Endothelial cell of umbilical vein (primary cell): Measurements from ENCODE around the gene FBXL13. TPM values are rescaled to one million over a fixed set of nuclear protein-coding genes. Genes with fewer than 3 reads are reported as not detected.

ENCODE experiments used
- BruUV-seq: library from RNA; stranded (reverse); fragments of 400-500 nt; replicated peaks from 2 replicates; lab custom pipeline; 2021; lab: Mats Ljungman, UMichigan
- CTCF ChIA-PET: fragments of 300-600, 350-600 bp; sonication (Branson Sonifier 250); formaldehyde crosslinking; loops from one replicate; lab custom pipeline; 2021; ENCODE audit warnings: antibody characterized with exemption, inconsistent platforms; lab: Charles Lee
- POLR2A ChIA-PET: fragments of 300-600, 350-600 bp; sonication (Branson Sonifier 250); formaldehyde crosslinking; loops from one replicate; lab custom pipeline; 2021; ENCODE audit warnings: antibody characterized with exemption, inconsistent platforms; lab: Charles Lee
- DNase-seq: peaks from one replicate; pipeline ENCODE4 v3.0.0-alpha.2; 2011; ENCODE audit warnings: low read depth, low spot score
- FAIRE-seq: peaks from 2 replicates; lab custom pipeline; 2011; peaks lifted over from hg19 to GRCh38; lab: Jason Lieb, UNC
- H2AFZ ChIP-seq: 2 replicates; pipeline ENCODE4 v1.6.0; 2012; ENCODE audit warnings: low read depth, low read length, control low read depth, inconsistent platforms
- H3K27ac ChIP-seq: 2 replicates; pipeline ENCODE4 v1.5.1; 2011; ENCODE audit warnings: low read depth, mild to moderate bottlenecking, control low read depth, low read length, moderate library complexity; ENCODE audit not compliant: insufficient read depth
- H3K27me3 ChIP-seq, 2 experiments: 2 replicates each; pipeline versions ENCODE4 v1.6.0 to v1.6.1; 2011; ENCODE audit warnings: low read length in 2 of 2, mixed read lengths in 1 of 2; ENCODE audit not compliant: control insufficient read depth in 2 of 2, insufficient read depth in 2 of 2
- H3K36me3 ChIP-seq, 2 experiments: 2 replicates in 1 of 2; 3 replicates in 1 of 2; pipeline ENCODE4 v1.5.1; 2011; ENCODE audit warnings: low read length in 2 of 2, mild to moderate bottlenecking in 1 of 2, moderate library complexity in 1 of 2; ENCODE audit not compliant: control insufficient read depth in 2 of 2, insufficient read depth in 2 of 2; ENCODE audit errors: extremely low read depth in 1 of 2
- H3K4me1 ChIP-seq: 3 replicates; pipeline ENCODE4 v1.5.1; 2011; ENCODE audit warnings: mild to moderate bottlenecking, low read length; ENCODE audit not compliant: control insufficient read depth, insufficient read depth; ENCODE audit errors: extremely low read depth
- H3K4me2 ChIP-seq: 2 replicates; pipeline ENCODE4 v1.6.1; 2011; ENCODE audit warnings: low read length, control low read depth, mixed read lengths; ENCODE audit not compliant: insufficient read depth
- H3K4me3 ChIP-seq, 3 experiments: fragments of 200-600 bp in 1 of 3; sonication (generic), shearing (Covaris generic) in 1 of 3; replicated peaks in 1 of 3; 2 replicates each; pipeline ENCODE4 v1.5.1; 2011 to 2016; ENCODE audit warnings: control low read depth in 3 of 3, low read length in 3 of 3, mild to moderate bottlenecking in 2 of 3, inconsistent platforms in 1 of 3, low read depth in 1 of 3, moderate library complexity in 1 of 3; ENCODE audit not compliant: insufficient read depth in 1 of 3
- H3K79me2 ChIP-seq: 2 replicates; pipeline ENCODE4 v1.6.0; 2012; ENCODE audit warnings: low read length, inconsistent platforms; ENCODE audit not compliant: control insufficient read depth, insufficient read depth
- H3K9ac ChIP-seq: replicated peaks from 2 replicates; pipeline ENCODE3; 2011; ENCODE audit warnings: low read length, control low read depth; ENCODE audit not compliant: insufficient read depth; ENCODE audit errors: extremely low read depth
- H3K9me1 ChIP-seq: replicated peaks from 3 replicates; pipeline ENCODE4 v1.6.0; 2011; ENCODE audit warnings: mild to moderate bottlenecking, low read length; ENCODE audit not compliant: control insufficient read depth, insufficient read depth; ENCODE audit errors: extremely low read depth
- H3K9me3 ChIP-seq: replicated peaks from 2 replicates; pipeline ENCODE4 v1.5.1; 2012; ENCODE audit warnings: low read length, inconsistent platforms; ENCODE audit not compliant: control insufficient read depth, insufficient read depth
- H4K20me1 ChIP-seq: replicated peaks from 2 replicates; pipeline ENCODE3; 2011; ENCODE audit warnings: mild to moderate bottlenecking, low read length; ENCODE audit not compliant: control insufficient read depth, insufficient read depth; ENCODE audit errors: extremely low read depth
- EZH2 ChIP-seq: IDR thresholded peaks from 2 replicates; pipeline ENCODE4 v1.6.1; 2012; ENCODE audit warnings: borderline replicate concordance, low read depth, mild to moderate bottlenecking, moderate library complexity, low read length, inconsistent platforms; ENCODE audit not compliant: severe bottlenecking
- FOS ChIP-seq: IDR thresholded peaks from 2 replicates; pipeline ENCODE4 v1.6.1; 2011; ENCODE audit warnings: mild to moderate bottlenecking, low read length, moderate library complexity, borderline replicate concordance; ENCODE audit not compliant: insufficient read depth
- GATA2 ChIP-seq: IDR thresholded peaks from 2 replicates; pipeline ENCODE4 v1.7.0; 2011; ENCODE audit warnings: low read depth, mild to moderate bottlenecking, moderate library complexity, mixed read lengths, low read length; ENCODE audit not compliant: insufficient read length, insufficient read depth
- JUN ChIP-seq: IDR thresholded peaks from 2 replicates; pipeline ENCODE4 v1.6.1; 2011; ENCODE audit warnings: borderline replicate concordance, low read depth; ENCODE audit not compliant: insufficient read length, insufficient read depth
- MYC ChIP-seq: IDR thresholded peaks from one replicate; pipeline ENCODE4 v1.6.1; 2011; ENCODE audit warnings: mild to moderate bottlenecking, low read depth, low read length
- POLR2A ChIP-seq: IDR thresholded peaks from 2 replicates; pipeline ENCODE4 v1.6.1; 2012; ENCODE audit warnings: low read depth, mild to moderate bottlenecking, control low read depth, low read length
- POLR2AphosphoS5 ChIP-seq: IDR thresholded peaks from 2 replicates; pipeline ENCODE4 v1.6.1; 2012; ENCODE audit warnings: low read depth, mild to moderate bottlenecking, control low read depth, low read length, moderate library complexity; ENCODE audit not compliant: insufficient read depth
- dilution Hi-C: fragments of 300-500 bp; cut with MboI; formaldehyde crosslinking; loops from one replicate; pipeline ENCODE4 v1.15.0; 2019; ENCODE audit warnings: low sequenced_read_pairs; ENCODE audit not compliant: extremely low pct_ligation_motif_present
- intact Hi-C: fragments of 100-400 bp; cut with micrococcal nuclease; formaldehyde crosslinking; loops from one replicate; pipeline ENCODE4 v1.10.0; 2022
- polyA plus RNA-seq, 4 experiments: library from polyadenylated mRNA; depleted of rRNA in 3 of 4; stranded (reverse) in 3 of 4; unstranded in 1 of 4; fragments of >200 nt; gene quantifications; 2 replicates each; pipeline versions ENCODE4 v1.2.1 to v1.2.3, GENCODE V29; 2011 to 2012; ENCODE audit warnings: missing spikeins in 1 of 4
- total RNA-seq: library from RNA; stranded (reverse); gene quantifications from 2 replicates; pipeline ENCODE4 v1.2.3, GENCODE V29; 2021
- TF ChIP-seq, protein P1 (sequence below): IDR thresholded peaks from 2 replicates; pipeline ENCODE4 v1.6.1; 2011; ENCODE audit not compliant: insufficient read depth, insufficient read length
- TF ChIP-seq, protein P2 (sequence below), 2 donors: IDR thresholded peaks; 1 replicate in 1 of 2; 2 replicates in 1 of 2; pipeline ENCODE4 v1.5.1; 2011; ENCODE audit warnings: low read length in 2 of 2, mild to moderate bottlenecking in 2 of 2, moderate library complexity in 2 of 2, control low read depth in 1 of 2, inconsistent platforms in 1 of 2, low read depth in 1 of 2; ENCODE audit not compliant: insufficient read depth in 1 of 2; ENCODE audit errors: extremely low read depth in 1 of 2

Gene FBXL13
- total and polyA plus RNA-seq, 2 donors (not counting 3 experiments of a cell fraction or from before 2014, with no cell fraction given): 3.9 to 4.6 TPM

DNA sequence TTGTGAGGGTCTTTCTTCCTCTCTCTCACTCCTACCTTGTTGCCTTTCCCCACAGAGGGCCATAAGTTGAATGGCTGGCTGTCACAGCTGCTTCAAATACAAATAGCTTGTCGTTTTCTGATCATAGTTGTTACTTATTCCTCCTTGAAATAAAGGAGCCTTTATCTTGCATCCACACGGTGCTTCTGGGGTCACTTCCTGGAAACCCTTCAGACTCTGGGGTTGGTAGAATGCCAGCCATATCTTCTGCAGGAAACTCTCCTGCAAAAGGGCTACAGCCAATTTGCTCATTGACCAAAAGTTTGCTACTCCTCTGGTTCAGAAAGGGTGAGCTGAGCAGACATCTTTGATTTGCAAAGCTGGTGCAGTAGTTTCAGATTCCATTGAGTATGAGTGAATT, 255.4 kb downstream of the FBXL13 start:
- DNase-seq: peak; percentile 89
- no peaks in the 10 kb centered on the region for H3K36me3 ChIP-seq

DNA sequence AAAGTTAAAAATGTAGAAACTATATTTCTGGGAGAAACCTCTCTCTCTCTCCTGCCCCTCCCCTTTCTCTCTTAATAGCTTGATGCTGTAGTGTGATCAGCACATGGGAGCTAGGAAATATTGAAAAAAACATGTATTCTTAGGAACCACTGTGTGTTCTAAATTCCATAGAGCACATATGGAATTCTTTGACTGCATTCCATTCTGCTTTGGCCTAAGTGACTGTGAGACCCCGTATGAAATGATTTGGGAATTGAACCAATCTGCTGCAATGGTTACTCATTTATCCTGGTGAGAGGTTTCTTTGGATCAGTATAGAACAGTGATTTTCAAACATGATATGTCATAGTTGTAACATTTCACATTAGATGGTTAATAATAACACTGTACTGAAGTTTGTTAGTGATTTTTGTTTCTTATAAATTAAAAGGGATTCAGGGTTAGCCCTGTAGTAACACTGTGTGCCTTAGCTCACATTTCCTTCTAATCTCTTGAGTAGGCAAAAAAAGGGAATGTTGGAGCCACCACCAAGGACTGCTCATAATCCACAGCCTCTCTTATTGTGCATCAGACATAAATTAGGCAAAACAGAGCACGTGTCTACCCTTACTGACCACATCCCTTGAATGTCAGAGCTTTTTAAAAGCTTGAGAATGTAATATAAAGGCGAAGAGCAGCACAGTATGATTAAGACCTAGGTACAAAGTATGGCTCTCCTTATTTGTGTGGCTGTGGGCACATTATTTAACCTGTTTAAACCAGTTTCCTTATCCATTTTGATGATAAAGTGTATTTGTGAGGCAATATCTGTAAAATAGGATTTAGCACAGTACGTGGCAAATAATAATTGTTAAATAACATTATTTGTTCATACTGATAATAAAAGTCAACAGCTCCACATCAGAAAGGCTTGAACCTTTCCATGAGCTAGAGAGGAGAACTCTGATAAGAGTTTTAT, 256.7 kb downstream of the FBXL13 start:
- H3K9me3 ChIP-seq: no peaks in the 10 kb centered on the region
- H3K79me2 ChIP-seq: no peaks in the 10 kb centered on the region
- ChIA-PET CTCF (interaction anchor here (1.0 to 2.6 kb wide), 2 partner anchors 55 to 244 kb away, joined by 3 to 18 read pairs; no protein-coding TSS in a partner anchor), POLR2A (no interaction called here)
- no peaks in the 10 kb centered on the region for H3K27me3 ChIP-seq
- H4K20me1 ChIP-seq: no peaks in the 10 kb centered on the region
- H3K9ac ChIP-seq: no peak overlapping the region
- H3K36me3 ChIP-seq: no peaks in the 10 kb centered on the region
- H3K4me2 ChIP-seq: no peak overlapping the region
- dilution Hi-C loops: no loop called here
- no TSS peak for BruUV-seq
- no peak for FAIRE-seq
- no peak for DNase-seq
- no peak overlapping the region for H2AFZ ChIP-seq
- no peaks in the 10 kb centered on the region for H3K9me1 ChIP-seq
- intact Hi-C loops: no loop called here
- H3K27ac ChIP-seq: no peak overlapping the region
- peaks cover 38% of the 10 kb centered on the region for H3K4me1 ChIP-seq
- no peak overlapping the region for H3K4me3 ChIP-seq
- no peak for TF ChIP-seq POLR2AphosphoS5
- TF ChIP-seq, protein P1, sequence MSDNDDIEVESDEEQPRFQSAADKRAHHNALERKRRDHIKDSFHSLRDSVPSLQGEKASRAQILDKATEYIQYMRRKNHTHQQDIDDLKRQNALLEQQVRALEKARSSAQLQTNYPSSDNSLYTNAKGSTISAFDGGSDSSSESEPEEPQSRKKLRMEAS: no peak
- TF ChIP-seq, protein P2, sequence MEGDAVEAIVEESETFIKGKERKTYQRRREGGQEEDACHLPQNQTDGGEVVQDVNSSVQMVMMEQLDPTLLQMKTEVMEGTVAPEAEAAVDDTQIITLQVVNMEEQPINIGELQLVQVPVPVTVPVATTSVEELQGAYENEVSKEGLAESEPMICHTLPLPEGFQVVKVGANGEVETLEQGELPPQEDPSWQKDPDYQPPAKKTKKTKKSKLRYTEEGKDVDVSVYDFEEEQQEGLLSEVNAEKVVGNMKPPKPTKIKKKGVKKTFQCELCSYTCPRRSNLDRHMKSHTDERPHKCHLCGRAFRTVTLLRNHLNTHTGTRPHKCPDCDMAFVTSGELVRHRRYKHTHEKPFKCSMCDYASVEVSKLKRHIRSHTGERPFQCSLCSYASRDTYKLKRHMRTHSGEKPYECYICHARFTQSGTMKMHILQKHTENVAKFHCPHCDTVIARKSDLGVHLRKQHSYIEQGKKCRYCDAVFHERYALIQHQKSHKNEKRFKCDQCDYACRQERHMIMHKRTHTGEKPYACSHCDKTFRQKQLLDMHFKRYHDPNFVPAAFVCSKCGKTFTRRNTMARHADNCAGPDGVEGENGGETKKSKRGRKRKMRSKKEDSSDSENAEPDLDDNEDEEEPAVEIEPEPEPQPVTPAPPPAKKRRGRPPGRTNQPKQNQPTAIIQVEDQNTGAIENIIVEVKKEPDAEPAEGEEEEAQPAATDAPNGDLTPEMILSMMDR (IDR thresholded peaks at IDR 0.05; ENCODE audit: extremely low read depth in 1 of 2, insufficient read depth in 1 of 2, low read depth in 1 of 2, low read length in 2 of 2): no peak
- TF ChIP-seq FOS: no peak
- TF ChIP-seq JUN: no peak
- TF ChIP-seq GATA2: no peak
- TF ChIP-seq MYC: no peak
- no peak for TF ChIP-seq EZH2
- no peak for TF ChIP-seq POLR2A

More for the DNA sequence above, 255.4 kb downstream of the FBXL13 start:
- H3K9me1 ChIP-seq: no peaks in the 10 kb centered on the region
- no peaks in the 10 kb centered on the region for H3K27me3 ChIP-seq
- dilution Hi-C loops (no loop called here), intact Hi-C loops (loop anchor here (1.0 kb wide), 1 partner anchor 16 kb away; no protein-coding TSS in a partner anchor)
- no peak overlapping the region for H2AFZ ChIP-seq
- no TSS peak for BruUV-seq
- FAIRE-seq: peak; percentile 63
- H3K4me3 ChIP-seq: no peak overlapping the region
- CTCF ChIA-PET: interaction anchor here (1.1 to 2.6 kb wide), 4 partner anchors 8 to 243 kb away, joined by 4 to 18 read pairs (median 6); no protein-coding TSS in a partner anchor
- H3K9me3 ChIP-seq: no peaks in the 10 kb centered on the region
- no peak overlapping the region for H3K4me2 ChIP-seq
- POLR2A ChIA-PET: interaction anchor here (0.6 kb wide), 1 partner anchor 243 kb away, joined by 11 read pairs; no protein-coding TSS in a partner anchor
- no peaks in the 10 kb centered on the region for H3K79me2 ChIP-seq
- H3K27ac ChIP-seq: peak overlapping the region; percentile 25
- H3K9ac ChIP-seq: no peak overlapping the region
- H3K4me1 ChIP-seq: peaks cover 25% of the 10 kb centered on the region
- peak; percentile 75 for TF ChIP-seq GATA2
- TF ChIP-seq JUN: no peak
- no peak for TF ChIP-seq POLR2AphosphoS5
- TF ChIP-seq FOS: no peak
- no peaks in the 10 kb centered on the region for H4K20me1 ChIP-seq
